ENCODE measurements around the gene OPN4.

OPN4 gene

DNA sequence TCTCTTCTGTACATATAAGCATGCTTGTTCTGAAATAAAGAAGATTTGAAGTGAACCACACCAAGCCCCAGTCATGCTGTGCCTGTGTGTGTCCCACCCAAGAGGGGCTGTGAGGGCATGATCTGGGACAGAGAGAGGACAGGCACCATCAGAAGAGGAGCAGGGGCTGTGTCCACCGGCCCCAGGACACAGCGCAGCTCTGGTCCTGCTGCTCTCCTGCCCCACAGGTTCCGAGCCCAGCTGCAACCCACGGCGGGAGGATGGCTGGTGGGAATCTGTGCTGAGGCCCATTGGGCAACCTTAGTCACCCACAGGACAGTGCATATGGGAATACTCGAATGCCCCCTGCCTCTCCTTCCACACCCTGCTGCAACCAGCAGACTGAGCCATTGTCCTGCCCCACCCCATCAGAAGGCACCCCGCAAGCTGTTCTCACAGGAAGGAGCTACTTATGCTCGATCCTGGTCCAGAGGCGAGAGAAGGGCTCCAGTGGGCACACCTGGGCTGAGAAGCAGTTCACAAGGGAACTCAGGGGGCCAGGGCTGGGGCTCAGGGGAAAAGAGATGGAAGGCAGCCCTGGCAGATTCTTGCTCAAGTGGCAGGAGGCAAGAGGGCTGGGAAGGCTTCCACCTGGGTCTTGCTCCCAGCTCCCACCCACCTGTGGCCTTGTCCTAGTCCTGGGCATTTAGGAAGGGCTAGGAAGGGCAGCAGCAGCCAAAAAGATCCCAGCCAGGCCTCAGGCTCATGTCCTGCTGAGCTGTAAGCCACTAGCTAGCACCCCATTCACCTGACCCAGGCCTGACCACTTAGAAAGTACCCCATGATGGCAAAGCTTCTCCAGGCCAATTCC lies 45.9 kb downstream of the OPN4 start:
- DNase-seq: no peak

DNA sequence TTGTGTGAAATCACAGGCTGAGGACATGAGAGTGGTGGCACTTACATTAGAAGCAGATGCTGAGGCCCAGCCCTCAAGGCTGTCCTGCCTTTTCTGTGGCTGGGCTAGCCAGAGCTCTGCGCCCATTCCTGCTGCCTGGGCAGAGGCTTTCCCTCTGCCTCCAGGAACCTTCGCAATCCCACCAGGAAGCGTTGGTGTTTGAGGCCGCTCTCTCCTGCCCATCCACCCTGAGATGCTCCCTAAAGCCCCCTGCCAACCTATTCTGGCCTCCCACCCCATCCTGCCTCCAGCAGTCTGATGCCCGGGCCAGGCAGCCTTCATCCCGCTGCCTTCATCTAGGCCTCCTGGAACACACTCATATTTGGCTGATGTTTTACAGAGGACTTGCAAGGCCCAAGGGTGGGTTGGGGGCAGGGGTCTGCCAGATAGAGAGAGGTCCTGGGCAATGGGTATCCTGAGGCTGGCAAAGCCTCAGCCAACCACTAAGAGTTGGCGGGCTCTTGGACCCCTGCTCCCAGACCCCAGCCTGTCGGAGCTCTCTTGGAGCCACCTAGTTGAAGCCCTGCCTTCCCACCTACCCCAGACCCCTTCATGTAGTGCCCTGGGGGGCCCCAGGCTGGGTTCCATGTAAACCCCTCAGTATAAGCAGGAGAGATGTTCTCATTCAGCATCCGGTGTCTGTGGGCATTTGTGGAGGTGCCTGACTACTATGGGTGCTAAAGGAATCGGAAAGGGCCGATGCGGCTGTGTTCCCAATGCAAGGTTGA lies 46.7 kb downstream of the OPN4 start:
- DNase-seq: no peak

DNA sequence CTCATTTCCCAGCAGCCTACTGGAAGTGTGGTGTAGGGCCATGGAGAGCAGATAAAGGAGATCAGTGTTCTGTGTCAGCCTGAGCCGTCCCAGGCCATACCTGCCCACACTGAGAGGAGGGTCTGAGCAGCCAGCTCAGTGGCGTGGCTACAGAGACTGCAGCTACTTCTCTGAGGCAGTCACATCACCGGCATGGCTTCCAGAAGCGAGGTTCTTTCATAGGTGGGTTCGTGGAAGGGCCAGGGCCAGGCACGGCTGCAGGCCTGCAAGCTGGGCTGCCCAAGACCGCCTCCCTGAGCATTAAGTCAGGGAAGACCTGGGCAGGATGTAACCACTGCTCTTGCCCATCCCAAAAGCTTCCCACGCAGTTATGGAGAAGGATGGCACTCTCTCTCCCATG lies 48.8 kb downstream of the OPN4 start:
- DNase-seq: no peak

DNA sequence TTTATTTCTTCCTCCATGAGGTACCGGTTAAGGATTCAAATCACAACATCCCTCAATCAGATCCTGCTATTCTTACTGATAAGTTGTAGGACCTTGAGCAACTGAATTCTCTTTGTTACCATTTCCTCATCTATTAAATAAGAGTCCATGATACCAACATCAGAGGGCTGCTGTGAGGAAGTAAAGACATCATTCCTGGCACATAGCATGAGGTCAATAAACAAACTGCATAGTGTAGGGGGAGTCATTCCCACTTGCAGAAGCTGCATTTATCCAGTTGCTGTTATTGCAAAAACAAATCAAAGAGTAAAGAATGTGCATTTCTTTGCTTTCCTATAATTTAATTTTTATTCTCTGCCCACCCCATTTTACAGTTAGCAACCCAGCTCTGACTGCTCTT lies 50.8 kb downstream of the OPN4 start:
- no peak for DNase-seq

DNA sequence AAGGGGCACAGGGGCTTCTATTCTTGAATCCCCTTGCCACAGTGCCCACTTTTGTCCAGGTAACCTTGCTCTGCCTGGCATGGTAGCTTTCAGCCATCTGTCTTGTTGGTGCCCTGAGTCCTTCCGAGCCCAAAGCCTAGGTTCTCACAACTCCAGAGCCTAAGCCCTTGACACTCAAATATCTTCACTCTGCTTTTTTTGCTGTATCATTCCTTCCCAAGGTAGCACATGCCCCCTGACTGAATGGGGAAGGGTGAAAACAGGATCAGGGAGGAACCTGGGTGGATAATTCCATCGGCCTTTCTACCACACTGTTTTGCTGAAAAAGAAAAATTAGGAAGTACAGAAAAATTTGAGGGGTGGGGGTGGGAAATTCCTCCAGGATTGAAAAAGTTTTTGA lies 51.6 kb downstream of the OPN4 start:
- DNase-seq: no peak

DNA sequence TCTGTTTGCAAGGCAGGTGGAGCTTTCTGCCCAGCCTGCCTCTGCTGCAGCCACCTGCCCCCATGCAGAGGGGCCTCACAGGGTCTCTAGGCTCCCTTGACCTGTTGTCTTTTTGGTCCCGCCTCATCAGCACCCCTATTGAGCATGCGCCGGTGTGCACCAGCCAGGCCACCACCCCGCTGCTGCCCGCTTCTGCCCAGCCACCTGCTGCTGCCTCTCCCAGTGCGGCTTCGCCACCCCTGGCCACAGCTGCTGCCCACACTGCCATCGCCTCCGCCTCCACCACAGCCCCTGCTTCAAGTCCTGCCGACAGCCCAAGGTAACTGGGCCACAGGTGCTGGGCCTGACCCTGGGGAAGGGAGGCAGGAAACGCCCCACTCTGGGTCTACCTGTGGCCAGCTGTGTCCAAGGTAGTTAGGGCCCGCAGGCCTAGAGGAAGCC lies 52.1 kb downstream of the OPN4 start:
- no peak for DNase-seq

DNA sequence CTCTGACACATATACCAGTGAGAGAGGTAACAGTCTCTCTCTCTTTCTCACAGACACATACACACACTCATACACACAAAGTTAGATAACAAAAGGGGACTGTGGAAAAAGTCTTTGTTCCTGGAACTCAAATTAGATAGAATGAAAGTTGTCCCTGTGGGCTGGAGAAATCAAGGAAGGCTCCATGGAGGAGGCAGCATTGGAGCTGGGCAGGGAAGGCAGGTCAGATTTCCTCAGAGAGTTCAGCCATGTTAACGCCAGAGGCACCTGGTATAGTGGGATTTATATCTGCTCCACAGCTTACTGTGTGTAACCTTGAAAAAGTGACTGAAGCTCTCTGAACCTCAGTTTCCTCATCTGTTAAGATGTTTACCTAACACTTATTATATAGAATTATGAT lies 52.6 kb downstream of the OPN4 start:
- no peak for DNase-seq

DNA sequence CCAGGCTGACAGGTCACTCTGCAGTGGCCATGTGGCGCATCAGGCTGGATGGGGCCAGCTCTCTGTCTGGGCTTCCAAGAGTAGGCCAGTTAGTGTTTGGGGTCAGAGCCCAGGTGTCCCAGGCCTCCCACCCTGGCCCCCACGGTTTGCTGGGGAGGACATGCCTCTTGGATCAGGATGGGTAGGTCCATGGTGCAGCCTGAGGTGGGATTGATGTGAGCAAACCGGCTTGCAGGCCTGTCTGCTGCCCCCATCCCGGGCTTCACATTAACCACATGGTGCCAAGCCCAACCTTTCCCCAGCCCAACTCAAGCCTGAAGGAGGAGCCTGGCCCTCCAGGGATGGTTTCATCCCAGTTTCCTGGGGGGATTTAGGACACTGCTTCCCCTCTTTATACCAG lies 53.2 kb downstream of the OPN4 start:
- no peak for DNase-seq

DNA sequence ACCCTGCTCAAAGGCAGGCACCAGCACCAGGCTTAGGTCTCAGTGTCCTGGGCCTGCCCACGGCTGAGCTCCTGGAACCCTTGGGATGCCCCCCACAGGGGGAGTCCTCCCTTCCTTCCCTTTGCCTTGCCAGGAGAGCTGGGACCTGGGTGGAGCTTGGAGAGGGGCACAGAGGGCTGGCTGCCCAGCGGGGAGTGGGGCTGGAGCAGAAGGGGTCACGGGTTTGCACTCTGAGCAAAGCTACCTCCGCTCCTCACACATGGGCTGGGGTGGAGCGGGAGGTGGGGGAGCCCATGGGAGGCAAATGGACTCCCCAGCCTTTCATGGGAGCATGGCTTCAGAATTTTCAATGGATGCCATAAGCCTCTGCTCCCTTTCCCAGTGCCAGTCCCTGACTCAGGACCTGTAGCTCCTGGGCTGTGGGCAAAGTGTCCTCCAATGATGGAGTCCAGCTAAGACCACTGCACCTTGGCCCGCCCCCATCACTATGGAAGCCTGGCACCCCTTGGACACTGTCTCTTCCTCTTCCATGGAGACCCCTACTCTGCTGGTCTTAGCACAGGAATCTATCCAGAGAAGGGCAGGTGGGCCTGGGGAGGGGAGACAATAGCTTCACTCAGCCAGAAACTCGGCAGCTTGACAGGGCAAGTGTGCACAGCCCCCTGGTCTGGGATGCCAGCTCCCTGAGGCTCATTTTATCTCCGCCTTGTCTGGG lies 53.9 kb downstream of the OPN4 start:
- no peak for DNase-seq

DNA sequence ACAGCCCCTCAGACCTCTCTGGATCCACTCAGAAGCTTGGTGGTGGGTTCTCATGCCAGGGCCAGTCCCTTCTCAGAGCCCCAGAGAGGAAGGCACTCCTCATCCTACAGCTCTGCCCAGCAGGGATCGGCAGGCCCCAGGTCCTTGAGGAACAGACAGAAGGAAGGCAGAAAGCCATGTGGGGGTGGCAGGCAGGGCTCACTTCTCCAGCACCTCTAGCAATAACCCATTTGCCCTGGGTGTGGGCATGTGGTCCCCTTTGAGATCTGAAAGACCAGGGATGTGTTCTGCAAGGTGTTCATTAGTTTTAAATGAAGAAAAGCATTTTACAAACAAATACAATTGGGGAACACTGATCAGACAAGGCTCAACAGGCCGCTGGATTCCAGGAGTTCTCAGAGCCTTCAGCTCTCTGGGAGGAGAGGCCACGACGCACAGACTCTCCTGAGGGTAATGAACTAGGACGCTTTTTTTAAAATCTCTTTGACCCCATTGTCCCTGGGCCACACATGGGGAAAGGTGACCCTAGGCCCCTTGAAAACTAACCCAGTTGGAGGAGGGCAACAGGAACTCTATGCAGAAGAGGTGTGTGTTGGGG lies 54.5 kb downstream of the OPN4 start:
- DNase-seq: no peak

DNA sequence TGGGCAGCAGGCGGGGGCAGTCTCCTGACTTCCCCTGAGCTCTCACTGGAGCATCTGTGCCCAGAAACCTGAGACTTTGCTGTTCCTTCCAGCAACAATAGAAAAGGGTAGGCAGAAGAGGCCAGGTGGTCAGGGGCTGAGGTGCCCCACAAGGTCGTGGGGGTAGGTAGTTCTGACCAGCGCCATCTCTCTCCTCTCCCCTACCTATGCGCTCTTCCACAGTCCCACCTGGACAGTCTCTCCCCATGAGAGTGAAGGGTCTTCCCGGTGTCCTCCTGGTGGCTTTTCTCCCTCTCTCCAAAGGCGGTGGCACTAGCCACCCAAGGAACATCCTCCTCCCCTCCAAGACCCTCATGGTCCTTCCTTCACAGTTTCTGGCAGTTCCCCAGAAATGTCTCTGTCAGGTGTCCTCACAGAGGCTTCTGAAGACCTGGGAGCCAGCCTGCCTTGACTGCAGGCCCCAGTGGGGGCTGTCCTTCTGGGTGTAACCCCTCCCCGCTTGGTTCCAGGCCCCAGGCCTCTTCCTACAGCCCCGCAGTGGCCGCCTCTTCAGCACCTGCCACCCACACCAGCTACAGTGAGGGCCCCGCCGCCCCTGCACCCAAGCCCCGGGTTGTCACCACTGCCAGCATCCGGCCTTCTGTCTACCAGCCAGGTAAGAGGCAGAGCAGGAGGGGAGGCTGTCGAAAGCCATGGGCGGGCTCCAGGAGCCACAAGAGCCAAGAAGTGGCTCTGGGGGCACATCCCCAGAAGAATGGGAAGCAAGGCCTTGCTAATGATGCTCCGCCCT lies 55.2 kb downstream of the OPN4 start:
- DNase-seq: no peak

DNA sequence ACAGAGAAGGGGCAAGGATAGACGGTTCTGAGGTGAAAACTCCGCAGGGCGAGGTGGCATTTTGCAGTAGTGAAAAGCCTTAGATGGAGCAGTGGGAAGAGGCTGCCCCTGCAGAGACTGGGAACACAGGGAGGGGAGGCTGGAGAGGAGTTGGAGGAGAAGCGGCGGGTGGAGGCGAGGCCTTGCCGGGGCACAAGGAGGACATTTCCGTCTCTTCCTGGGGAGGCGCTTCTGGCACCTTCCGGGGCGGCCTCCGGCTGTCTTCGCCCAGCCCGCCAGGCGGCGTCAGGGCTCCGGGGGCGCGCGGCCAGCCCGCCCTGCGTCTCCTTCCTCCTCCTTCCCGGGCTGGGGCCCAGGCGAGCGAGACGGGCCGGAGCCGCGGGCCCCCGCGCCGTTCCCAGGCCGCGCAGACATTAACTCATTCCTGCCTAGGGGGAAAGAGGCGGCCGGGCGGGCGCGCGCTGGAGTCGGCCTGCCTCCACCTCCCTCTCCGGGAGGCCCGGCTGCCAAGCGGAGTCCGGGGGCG lies 56.7 kb downstream of the OPN4 start:
- DNase-seq: peak; percentile 89

DNA sequence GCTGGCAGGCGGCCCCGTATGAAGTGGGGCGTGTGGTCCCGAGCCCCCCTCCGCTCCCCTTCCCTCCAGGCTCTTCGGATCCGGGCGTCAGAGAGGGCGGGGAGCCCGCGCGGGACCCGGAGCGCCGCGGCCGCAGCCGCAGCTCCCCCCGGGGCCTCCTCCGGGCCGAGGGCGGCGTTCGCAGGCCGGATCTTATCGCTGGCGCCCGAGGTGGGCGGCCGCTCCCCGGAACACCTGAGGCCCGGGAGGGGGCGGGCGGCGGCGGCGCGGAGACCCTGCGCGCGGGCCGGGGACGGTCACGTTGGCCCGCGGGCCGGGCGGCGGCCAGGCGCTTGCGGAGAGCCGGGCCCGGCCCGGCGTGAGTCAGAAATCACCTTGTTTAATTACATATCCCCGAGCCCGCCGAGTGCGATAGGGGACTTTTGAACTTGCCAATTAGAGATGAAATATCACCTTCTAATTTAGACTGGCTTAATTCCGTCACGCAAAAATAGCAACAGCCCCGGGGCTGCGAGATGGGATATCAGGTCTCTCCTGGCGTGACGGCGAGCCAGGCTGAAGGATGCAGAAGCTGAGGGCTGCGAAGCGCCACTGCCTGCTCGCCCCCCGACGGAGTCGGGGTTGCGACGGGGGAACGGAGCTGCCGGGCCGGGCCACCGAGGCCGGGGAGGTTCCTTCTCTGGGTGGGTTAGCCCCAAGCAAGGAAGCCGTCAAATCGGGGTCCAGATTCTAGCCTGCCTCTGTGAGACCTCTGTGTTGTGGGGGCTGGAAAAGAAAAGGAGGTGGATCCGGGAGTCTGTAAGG lies 57.4 kb downstream of the OPN4 start:
- peak; percentile 12 for DNase-seq

DNA sequence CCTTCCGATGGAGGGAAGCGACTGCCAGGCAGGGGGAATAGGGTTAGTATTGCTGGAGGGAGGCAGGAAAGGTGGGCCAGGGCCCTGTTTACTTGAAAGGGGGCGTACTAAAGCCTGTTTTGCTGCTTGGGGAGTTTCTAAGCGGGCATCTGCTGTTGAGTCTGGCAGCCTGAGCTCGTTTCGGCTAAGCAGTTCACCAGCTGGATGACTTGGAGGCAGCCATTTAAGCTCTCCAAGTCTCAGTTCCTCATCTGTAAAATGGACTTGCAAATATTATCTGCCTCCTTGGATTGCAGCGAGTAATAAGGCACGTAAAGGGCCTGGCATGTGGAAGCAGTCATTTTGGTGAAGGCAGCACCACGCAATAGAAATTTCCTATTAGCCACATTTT lies 58.0 kb downstream of the OPN4 start:
- no peak for DNase-seq

DNA sequence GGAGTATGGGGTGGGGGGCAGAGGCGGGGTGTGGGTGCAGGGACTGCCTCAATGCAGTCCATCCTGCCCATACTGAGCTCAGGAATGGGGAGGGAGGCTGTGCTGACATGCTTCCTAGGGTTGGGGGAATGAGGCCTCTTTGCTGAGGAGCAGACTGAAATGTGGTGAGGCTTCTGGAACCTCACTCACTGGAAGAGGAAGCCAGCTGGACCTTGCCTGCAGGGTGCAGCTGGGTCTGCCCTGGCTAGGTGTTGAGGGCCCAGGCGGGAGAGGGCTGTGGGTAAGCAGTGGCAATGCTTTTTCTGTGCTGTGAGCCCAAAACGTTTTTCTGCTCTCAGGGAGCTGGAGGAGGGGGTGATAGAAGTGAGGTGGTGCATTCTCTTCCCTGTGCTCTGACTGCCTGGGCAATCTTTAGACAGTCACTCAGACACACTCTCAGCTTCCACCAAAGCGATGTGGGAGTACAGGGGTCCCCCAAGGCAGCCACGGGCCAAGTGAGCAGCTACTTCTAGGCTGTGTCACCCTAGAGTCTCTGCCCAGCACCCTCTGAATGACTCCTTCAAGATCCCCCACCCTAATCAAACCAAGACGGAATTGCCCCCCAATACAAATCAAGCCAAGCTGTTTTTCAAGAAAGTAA lies 60.9 kb downstream of the OPN4 start:
- DNase-seq: no peak

DNA sequence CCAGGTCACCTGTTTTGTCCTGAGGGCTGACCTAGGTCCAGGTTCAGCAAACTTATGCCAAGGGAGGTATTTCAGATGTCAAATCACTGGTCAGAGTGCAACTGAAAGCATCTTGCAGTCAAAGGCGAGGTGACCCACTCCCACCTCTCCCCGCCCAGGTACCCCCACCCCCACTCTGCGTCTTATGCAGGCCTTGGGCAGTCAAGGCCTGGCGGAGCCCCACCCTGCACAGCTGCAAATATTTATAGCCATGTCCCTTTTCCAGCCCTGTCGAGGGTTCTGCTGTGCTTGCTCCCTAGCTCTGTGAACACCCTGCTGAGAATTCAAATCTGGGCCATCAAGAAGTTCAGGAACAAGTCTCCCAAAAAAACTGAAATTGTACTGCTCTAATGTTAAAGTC lies 61.5 kb downstream of the OPN4 start:
- DNase-seq: no peak

Data from HCEC 1CT (cell line).